Measurements from ENCODE around the gene MYO3B.

- no peak for TF ChIP-seq CTCF (IDR thresholded peaks at IDR 0.05)
- no peak for TF ChIP-seq POLR2A (IDR thresholded peaks at IDR 0.05)
Observed at GRCh38 chr2:170432823-170433222, 254.9 kb downstream of the MYO3B start.
